Stimulated activated CD8-positive, alpha-beta memory T cell treated with anti-CD3 and anti-CD28 coated beads, Interleukin-2, amount 100 ng/mL, for 1 hour (primary cell): ENCODE measurements around the gene FRMPD2.
"Not testable (repeated sequence)": the region's sequence is repeated elsewhere in the genome, so short reads cannot be mapped to it uniquely, and the experiment has no call there.

Source experiments
- DNase-seq, 2 donors: peaks; one replicate each; pipeline ENCODE4 v3.0.0-alpha.2; 2020; ENCODE audit warnings: low read depth in 2 of 2

FRMPD2 gene

DNA sequence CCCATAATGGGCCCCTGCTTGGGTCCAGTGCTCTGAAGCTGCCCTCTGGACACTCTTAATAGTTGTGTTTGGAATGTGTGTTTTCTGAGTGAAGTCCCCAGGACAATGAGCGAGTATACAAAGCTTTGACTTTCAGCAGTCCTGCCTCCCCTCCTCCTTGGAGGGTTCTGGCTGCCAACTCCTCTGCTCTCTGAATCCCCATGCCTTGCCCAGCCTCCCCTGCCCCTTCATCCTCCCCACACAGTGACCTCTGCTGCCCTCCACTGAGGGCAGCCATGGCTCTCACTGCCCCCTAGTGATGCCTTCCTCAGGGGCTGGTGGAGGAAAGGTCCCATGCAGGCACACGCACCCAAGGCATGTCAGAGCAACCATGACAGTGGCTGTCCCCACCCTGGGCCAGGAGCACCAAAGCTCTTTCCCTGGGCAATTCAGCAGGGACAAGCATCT, 40.9 kb downstream of the FRMPD2 start:
- no peak for DNase-seq

- DNase-seq, result no peak
These were observed 41.6 kb downstream of the FRMPD2 start for GRCh38 chr10:48232717-48233447.

DNA sequence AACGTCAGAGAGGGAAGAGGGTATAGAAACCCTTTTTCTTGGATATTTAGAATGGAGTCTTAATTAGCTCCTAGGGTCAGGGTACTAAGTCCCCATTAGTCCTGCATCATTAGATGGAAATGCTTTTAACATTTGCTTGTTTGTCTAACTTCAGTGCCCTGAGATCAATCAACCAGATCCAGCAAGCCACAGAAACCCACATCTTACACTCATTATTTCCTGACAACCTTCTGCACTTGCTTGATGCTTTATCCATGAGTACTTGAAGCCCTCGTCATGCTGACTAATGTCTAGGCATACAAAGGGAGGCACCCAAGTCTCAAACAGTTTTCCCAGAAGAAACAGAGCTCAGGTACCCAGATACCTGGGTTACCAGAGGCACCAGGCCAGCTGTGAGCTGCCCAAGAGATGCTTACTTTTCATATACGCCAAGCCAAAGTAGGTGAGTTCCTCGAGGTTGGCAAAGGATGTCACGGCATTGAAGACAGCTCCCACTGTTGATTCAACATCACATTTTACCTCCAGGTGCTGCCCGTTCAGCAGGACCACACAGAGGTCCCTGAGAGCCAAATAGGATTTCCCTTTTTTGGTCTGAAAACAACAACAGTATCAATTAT, 42.7 kb downstream of the FRMPD2 start:
- DNase-seq, result no peak

GRCh38 chr10:48231178-48231577, 43.3 kb downstream of the FRMPD2 start:
- DNase-seq, result no peak

GRCh38 chr10:48227213-48227612, 47.3 kb downstream of the FRMPD2 start:
- no peak for DNase-seq

DNA sequence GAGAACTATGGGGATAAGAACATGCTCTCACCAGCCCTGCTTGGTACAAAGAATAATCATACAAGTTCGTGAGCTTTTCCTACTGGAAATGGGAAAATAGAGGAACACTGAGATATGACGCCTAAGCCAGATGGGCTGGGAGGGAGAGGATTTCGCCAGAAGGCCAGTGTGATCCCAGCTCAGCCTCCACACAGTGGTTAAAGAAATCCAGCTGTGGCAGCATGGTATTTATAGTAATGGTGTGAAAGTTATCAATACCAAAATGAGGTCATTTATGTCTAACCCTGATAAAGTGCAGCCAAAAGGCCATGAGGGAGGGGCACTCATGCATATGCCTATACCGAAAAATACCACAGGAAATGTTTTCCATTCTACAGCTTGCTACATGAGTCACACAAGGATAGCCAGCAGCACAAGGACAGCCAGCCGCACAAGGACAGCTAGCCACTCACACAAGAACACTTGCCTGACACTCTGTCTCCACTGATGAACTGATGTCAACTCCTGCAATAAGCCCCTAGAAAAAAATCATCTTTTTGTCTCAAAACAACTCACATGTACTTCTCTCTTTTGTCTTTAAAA, 49.4 kb downstream of the FRMPD2 start:
- no peak for DNase-seq

DNA sequence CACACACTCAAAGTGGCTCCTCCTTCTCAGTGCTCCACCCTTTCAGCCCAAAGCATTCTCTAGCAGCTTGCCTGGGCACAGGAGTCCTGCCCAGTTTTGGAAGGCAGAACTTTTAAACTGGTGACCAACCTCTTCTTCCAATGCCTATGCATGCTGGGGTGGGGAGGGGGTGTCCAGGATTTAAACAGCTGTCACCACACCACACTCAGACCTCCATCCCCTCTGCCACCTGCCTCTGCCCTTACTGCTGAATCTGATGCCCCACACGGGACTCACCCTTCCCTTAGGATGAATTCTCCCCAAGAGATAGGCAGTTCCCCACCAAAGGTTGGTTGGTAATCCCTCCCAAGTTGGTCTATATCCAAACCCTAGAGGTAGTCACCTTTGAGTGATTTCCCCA, 50.2 kb downstream of the FRMPD2 start:
- no peak for DNase-seq

GRCh38 chr10:48221814-48222213, 52.7 kb downstream of the FRMPD2 start:
- no peak for DNase-seq

DNA sequence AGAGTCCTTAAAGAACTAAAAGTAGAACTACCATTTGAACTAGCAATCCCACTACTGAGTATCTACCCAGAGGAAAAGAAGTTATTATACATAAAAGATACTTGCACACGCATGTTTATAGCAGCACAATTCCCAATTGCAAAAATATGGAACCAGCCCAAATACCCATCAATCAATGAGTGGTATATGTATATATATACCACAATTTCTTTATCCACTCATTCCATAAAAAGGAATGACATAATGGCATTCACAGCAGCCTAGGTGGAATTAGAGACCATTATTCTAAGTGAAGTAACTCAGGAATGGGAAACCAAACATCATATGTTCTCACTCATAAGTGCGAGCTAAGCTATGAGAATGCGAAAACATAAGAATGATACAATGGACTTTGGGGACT, 53.5 kb downstream of the FRMPD2 start:
- not testable (repeated sequence) for DNase-seq

GRCh38 chr10:48219194-48219593, 55.3 kb downstream of the FRMPD2 start:
- no peak for DNase-seq

GRCh38 chr10:48216744-48217143, 57.8 kb downstream of the FRMPD2 start:
- no peak for DNase-seq

GRCh38 chr10:48216204-48216505, 58.3 kb downstream of the FRMPD2 start:
- DNase-seq, result no peak

DNA sequence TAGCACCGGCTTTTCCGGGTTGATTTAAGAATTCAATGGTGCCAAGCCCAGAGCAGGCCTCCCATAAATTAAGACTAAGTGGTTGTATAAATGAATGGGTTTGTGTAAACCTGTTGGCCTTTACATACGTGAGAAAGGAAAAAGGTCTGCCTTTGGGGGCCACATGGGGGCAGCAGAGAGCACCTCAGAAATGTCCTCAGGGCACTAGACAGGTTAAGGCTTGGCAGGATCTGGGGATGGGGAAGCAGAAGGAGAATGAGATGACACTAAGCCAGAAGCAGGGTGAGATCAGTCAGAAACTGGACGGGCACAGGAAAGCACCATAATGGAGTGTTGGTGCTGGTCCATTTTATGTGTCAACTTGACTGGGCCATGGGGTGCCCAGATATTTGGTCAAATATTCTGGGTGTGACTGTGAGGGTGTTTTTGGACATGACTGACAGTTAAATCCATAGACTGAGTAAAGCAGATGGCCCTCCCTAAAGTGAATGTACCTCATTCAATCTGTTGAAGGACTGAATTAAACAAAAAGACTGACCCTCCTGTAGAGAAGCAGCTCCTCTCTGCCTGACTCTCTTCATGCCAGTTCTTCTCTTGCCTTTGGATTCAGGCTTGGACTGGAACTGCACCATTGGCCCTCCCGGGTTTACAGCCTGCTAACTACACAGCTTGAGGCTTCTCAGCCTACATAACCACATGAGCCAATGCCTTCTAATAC, 58.9 kb downstream of the FRMPD2 start:
- DNase-seq, result no peak

DNA sequence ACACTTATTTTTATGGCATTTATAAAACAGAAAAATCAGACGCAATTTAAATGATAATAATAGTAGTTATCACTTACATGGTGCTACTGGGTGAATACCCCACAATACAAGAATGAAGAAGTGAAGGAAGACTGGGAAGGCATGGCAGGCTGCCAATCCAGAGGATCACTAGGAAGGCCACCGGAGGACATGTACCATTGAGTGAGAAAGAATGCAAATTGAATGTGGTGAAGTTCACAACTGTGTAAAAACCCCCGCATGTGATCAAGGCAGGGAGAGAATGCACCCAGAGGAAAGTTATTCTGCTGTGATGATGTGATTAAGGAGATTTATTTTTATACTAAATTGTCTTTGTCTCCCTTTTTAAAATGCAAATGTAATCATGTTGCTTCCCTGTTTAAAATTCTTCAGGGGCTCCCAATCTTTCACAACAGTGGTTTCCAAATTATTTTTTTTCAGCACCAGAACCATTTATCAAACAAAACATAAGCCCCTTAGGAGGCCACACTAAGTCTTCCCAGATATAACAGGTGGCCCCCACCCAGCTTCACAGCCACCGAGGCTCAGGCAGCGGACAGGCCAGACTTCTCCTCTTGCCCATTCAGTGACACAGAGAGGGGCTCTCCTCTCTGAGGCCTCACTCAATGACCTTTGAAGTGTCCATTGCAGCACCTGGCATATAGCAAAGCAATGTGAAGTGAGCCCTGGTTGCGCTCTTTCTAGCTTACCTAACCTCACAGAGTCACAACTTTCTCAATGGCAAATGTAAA, 59.6 kb downstream of the FRMPD2 start:
- DNase-seq, result no peak

- no peak for DNase-seq
These were observed 61.4 kb downstream of the FRMPD2 start for GRCh38 chr10:48213047-48213446.

- no peak for DNase-seq
These were observed 62.7 kb downstream of the FRMPD2 start for GRCh38 chr10:48211777-48212176.

- no peak for DNase-seq
These were observed 63.5 kb downstream of the FRMPD2 start for GRCh38 chr10:48210966-48211365.

- DNase-seq, result no peak
These were observed 64.1 kb downstream of the FRMPD2 start for GRCh38 chr10:48210391-48210790.

GRCh38 chr10:48209241-48209640, 65.3 kb downstream of the FRMPD2 start:
- DNase-seq, result no peak

- DNase-seq, result no peak
These were observed 66.6 kb downstream of the FRMPD2 start for GRCh38 chr10:48207853-48208252.

- no peak for DNase-seq
These were observed 67.8 kb downstream of the FRMPD2 start for GRCh38 chr10:48206482-48207250.
